Diencephalon (tissue), 1 donor: ENCODE data around the gene COX7C. TPM values are rescaled to one million over a fixed set of nuclear protein-coding genes. Genes with fewer than 3 reads are reported as not detected.

Source experiments
- small RNA-seq: library from RNA; depleted of rRNA; stranded (forward); fragments of <200 nt; gene quantifications from one replicate; pipeline ENCODE3, GENCODE V24; 2014
- total RNA-seq: library from RNA; depleted of rRNA; stranded (reverse); fragments of >200 nt; gene quantifications from one replicate; pipeline ENCODE4 v1.2.3, GENCODE V29; 2014

Gene COX7C, protein sequence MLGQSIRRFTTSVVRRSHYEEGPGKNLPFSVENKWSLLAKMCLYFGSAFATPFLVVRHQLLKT
- 281 TPM for total RNA-seq

DNA sequence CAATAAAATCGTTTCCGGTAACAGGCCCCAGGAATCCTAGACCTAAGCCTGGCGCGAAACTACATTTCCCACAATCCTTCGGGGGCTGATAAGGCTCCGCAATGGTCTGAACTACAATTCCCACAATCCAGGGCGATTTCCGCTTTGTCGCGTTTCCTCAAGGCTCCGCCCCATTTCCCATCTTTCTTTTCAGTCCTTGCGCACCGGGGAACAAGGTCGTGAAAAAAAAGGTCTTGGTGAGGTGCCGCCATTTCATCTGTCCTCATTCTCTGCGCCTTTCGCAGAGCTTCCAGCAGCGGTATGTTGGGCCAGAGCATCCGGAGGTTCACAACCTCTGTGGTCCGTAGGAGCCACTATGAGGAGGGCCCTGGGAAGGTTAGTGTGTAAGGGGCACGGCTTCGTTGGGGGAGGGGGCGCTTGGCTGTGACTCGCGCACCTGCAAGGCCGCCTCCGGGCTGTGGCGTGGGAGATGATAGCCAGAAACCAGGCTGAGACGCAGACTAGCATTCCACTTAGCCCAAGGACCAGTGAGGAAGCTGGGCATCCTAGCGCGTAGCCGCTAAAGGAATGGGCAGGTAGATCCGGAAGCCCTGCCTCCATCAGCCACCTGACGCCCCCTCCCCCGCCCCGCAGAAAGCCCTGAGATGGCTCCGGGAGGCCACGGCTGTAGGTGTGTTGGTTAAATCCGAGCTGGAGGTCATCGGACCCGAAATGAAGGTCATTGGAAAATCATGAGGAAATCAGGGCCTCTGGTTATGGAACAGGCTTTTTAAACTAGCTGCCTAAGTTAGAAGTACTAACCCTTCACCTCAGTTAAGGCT lies at the start of gene COX7C:
Gene COX7C (plus strand): TSS at position 186 of the 821 bp plus-strand sequence. CDS start 115 bp downstream, at position 301.

Small RNA genes lying within 50 kb of the gene (small RNA-seq; reads per million reads assigned to genes)
- not detected for gene RNU6-804P
